OCI-LY7 (cell line): Measurements from ENCODE around the gene ADAMTSL3.

Experiments used
- EZH2phosphoT487 ChIP-seq: fragments of 200-600 bp; sonication (generic); IDR thresholded peaks from 2 replicates; pipeline ENCODE4 v1.6.1; 2018; ENCODE audit warnings: low read depth, borderline replicate concordance, mild to moderate bottlenecking, mixed run types, antibody characterized with exemption, low read length, moderate library complexity, mixed read lengths
- TF ChIP-seq, protein P1 (sequence below): fragments of 200-600 bp; sonication (generic); conservative IDR thresholded peaks from 2 replicates; pipeline ENCODE4 v1.5.1; 2014; ENCODE audit warnings: mild to moderate bottlenecking, antibody characterized with exemption, low read length, moderate library complexity, mixed read lengths

GRCh38 chr15:83709241-83709640 lies 55.3 kb downstream of the ADAMTSL3 start:
- TF ChIP-seq, protein P1, sequence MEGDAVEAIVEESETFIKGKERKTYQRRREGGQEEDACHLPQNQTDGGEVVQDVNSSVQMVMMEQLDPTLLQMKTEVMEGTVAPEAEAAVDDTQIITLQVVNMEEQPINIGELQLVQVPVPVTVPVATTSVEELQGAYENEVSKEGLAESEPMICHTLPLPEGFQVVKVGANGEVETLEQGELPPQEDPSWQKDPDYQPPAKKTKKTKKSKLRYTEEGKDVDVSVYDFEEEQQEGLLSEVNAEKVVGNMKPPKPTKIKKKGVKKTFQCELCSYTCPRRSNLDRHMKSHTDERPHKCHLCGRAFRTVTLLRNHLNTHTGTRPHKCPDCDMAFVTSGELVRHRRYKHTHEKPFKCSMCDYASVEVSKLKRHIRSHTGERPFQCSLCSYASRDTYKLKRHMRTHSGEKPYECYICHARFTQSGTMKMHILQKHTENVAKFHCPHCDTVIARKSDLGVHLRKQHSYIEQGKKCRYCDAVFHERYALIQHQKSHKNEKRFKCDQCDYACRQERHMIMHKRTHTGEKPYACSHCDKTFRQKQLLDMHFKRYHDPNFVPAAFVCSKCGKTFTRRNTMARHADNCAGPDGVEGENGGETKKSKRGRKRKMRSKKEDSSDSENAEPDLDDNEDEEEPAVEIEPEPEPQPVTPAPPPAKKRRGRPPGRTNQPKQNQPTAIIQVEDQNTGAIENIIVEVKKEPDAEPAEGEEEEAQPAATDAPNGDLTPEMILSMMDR: no peak
- no peak for TF ChIP-seq EZH2phosphoT487
